ENCODE measurements around the gene TCP1.
A peak's percentile ranks its signal among the peaks of the same experiment; 100 is the strongest.
"Not testable (repeated sequence)": the region's sequence is repeated elsewhere in the genome, so short reads cannot be mapped to it uniquely, and the experiment has no call there.

The TCP1 gene

DNA sequence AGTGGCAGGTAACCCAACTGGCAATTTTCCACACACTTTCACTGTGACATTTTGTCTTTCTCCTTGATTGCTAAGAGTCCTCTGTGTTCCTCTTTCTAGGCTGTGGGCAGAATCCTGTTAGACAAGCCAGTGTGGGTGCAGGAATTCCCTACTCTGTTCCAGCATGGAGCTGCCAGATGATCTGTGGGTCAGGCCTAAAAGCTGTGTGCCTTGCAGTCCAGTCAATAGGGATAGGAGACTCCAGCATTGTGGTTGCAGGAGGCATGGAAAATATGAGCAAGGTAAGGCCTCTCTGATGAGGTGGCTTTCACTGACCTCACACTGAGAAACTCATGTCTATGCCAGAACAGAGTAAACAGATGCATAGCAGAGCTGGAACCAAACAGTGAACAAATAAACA lies 22.5 kb downstream of the TCP1 start:
- TF ChIP-seq ZNF274 (IDR thresholded peaks at IDR 0.05; ENCODE audit: low read depth, low read length), result no peak

DNA sequence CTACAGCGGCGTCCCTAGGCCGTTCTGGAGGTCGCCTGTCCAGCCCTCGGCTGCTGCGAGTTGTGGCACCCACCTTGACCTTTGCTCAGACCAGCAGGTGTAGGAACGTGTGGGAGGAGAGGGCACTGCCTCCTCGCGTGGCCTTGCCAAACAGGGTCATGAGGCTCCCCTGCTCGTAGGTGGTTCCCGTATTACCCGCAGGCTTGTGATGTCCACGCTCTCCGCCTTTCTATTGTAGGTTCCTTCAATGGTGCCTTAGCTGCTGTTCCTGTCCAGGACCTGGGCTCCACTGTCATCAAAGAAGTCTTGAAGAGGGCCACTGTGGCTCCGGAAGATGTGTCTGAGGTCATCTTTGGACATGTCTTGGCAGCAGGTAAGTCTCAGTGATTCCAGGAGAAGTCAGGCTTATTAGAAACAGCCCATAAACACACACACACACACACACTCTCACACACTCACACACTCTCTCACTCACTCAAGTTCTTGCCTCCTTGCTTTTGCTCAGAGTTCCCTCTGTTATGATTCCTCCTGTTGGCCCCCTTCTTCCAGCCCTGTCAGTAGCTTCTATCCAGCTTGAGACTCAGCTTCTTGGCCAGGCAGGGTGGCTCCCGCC lies 26.6 kb downstream of the TCP1 start:
- no peak for TF ChIP-seq ZNF274 (IDR thresholded peaks at IDR 0.05; ENCODE audit: low read depth, low read length)

More for the DNA sequence above, 22.5 kb downstream of the TCP1 start:
- H3K4me3 ChIP-seq (ENCODE audit: low read length), result no peak overlapping the region

DNA sequence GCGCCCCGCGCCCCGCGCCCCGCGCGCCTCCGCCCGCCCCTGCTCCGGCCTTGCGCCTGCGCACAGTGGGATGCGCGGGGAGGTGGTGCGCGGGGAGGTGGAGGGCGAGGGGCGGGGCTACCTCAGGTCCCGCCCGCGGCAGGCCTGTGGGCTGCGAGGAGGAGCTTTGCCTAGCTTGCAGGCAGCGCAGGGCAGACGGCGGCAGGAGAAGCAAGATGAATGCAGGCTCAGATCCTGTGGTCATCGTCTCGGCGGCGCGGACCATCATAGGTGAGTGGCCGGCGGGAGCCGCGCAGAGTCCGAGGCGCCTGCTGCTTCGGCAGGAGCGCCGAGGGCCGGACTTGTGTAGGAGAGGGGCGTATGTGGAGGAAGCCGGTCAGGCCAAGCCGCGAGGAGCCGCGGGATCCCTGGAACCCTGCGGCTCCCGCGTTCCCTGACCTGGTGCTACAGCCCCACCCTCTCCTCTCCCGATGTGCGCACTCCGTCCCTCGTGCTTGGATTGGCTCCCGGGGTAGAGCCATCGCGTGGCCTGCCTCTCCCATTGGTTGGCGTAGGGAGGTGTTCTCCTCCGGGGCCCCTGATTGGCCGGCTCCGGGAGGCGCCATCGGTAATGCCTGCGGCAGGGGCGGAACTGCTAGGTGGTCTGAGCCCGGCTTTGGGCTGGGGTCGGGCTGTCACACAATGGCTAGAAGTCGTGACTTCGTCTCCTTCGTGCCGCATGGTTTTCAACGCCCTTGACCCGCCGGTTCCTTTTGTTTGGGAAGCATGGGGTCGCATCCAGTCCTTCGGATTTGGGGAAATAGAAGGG lies 27.3 kb downstream of the TCP1 start, which contains the start of gene ACAT2:
ACAT2 (plus strand) TSS at position 173 of the 808 bp plus-strand sequence; CDS start at position 216, 43 bp downstream.
- H3K4me3 ChIP-seq (ENCODE audit: low read length), result peak within 1 kb of the TSS; percentile 85
- TF ChIP-seq ZNF274 (IDR thresholded peaks at IDR 0.05; ENCODE audit: low read depth, low read length), result no peak

More for the DNA sequence above, 26.6 kb downstream of the TCP1 start:
- H3K4me3 ChIP-seq (ENCODE audit: low read length), result peak overlapping the region; percentile 78

DNA sequence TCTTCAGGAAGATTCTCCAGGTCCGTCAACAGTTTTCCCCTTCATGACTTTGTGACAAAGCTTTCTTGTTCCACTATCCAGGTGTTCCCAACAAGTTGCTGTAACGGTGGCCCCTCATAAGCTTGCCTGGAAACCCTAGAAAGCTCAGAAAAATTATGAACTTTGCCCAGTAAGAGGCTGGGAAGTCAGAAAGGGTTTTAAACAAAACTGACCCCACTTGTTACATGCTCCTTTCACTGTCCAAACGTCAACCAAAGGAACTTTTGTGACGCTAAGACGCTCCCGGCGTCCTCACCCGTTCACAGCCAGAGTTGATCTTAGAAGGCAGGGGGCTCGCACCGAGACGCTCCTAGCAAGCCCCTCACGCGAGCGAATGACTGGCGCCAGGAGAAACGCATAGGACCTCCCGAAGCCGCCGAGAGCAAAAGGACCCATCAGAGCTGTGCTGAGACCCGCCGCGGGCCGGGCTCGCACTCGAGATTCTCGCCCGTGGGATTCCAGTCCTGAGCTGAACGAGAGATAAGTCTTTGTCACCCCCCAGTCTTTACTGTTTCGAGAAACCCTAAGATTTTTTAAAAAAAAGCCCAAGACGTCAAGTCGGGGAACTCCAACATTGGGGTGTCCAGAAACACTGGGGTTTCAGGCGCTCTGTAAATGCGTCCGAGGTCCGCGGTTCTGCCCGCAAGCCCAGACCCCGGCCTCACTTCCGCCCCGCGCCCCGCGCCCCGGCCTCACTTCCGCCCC lies 28.1 kb downstream of the TCP1 start:
- peak overlapping the region; percentile 85 for H3K4me3 ChIP-seq (ENCODE audit: low read length)
- no peak for TF ChIP-seq ZNF274 (IDR thresholded peaks at IDR 0.05; ENCODE audit: low read depth, low read length)

DNA sequence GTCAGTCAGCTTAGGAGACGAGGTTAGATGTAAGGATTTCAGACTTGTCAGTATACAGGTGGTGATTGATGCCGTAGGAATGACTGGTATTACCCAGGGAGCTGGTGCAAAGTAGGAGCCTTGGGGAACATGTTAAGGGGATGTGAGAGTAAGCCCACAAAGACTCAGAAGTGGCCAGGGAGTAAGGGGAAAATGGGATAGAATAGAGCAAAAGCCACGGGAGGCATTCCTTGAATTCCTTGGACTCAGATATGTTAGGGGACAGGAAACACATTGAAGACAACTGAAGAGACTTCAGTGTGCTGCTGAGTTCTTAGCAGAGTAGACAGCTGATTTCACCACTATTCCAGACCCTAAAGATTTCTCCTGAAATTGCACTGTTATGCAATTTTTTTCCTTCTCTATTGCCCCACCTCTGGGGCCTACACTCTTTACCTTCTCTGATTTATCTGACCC lies 28.8 kb downstream of the TCP1 start:
- peak overlapping the region; percentile 85 for H3K4me3 ChIP-seq (ENCODE audit: low read length)
- TF ChIP-seq ZNF274 (IDR thresholded peaks at IDR 0.05; ENCODE audit: low read depth, low read length), result no peak

DNA sequence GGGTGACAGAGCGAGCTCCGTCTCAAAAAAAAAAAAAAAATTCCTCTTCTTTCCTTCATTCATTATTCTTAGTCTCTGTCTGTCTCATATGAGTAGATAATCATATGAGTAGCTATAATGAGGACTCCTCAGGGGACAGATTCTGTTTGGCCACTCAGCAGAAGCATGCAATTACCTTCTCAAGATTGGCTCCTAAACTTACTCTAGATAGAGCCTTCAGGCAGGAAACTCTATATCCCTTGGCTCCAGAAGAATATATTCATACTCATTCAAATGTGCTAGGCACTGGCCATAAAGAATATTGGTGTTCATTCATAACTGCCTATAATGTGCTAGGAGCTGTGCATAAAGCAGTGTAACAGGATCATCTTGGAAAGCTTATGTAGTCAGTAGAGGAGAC lies 29.8 kb downstream of the TCP1 start:
- no peak for TF ChIP-seq ZNF274 (IDR thresholded peaks at IDR 0.05; ENCODE audit: low read depth, low read length)
- no peak overlapping the region for H3K4me3 ChIP-seq (ENCODE audit: low read length)

DNA sequence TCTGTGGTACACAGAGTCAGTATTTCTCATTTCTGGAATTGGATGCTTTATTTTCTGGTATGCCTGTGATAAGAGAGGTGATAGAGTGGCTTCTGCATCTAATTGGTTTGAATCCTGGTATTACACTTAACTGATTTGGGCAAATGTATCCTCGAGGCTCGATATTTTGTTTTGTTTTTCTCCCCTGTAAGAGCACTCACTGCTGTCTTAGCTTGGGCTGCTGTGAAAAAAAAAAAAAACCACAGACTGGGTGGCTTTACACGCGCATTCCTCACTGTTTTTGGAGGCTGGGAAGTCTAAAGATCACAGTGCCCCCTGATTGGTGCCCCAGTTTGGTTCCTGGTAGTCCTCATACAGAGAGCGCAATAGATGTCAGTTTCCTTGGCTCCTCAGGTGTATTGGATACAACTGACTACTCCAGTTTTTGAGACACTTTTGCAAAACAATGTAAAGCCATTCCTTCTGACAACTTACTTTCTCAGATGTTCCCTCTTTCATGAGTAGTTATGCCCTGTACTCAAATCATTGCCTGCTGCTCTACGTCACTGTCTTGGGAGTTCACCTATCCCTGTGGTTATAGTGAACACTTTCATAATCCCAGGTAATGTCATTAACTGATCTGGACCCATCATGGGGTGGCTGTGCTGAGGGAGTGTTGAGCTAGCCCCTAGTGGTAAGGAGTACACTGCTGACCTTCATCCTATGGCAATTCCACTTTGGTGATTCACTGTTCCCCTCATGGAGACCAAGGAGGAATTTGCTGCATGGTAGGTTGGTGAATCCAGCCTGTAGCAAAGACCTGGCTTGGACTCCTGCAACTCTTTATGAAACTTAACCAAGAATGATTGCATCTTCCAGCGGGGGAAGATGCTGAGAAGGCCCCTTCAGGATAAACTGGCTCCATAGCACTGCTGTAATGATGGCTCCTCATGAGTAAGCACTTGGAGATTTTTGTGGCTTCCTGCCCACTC lies 31.1 kb downstream of the TCP1 start:
- no peak for TF ChIP-seq ZNF274 (IDR thresholded peaks at IDR 0.05; ENCODE audit: low read depth, low read length)
- no peak overlapping the region for H3K4me3 ChIP-seq (ENCODE audit: low read length)

DNA sequence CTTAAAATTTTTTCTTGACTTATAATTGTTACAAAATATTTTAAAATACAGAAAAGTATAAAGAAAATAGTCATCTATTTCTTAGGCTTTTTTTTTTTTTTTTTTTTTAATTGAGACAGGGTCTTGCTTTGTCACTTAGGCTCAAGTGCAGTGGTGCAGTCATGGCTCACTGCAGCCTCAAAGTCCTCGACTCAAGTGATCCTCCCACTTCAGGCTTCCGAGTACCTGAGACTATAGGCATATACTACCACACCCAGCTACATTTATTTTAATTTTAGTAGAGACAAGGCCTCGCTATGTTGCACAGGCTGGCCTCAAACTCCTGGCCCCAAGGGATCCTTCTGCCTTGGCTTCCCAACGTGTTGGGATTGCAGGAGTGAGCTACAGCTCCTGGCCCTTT lies 32.9 kb downstream of the TCP1 start:
- TF ChIP-seq ZNF274 (IDR thresholded peaks at IDR 0.05; ENCODE audit: low read depth, low read length), result no peak
- H3K4me3 ChIP-seq (ENCODE audit: low read length), result no peak overlapping the region

DNA sequence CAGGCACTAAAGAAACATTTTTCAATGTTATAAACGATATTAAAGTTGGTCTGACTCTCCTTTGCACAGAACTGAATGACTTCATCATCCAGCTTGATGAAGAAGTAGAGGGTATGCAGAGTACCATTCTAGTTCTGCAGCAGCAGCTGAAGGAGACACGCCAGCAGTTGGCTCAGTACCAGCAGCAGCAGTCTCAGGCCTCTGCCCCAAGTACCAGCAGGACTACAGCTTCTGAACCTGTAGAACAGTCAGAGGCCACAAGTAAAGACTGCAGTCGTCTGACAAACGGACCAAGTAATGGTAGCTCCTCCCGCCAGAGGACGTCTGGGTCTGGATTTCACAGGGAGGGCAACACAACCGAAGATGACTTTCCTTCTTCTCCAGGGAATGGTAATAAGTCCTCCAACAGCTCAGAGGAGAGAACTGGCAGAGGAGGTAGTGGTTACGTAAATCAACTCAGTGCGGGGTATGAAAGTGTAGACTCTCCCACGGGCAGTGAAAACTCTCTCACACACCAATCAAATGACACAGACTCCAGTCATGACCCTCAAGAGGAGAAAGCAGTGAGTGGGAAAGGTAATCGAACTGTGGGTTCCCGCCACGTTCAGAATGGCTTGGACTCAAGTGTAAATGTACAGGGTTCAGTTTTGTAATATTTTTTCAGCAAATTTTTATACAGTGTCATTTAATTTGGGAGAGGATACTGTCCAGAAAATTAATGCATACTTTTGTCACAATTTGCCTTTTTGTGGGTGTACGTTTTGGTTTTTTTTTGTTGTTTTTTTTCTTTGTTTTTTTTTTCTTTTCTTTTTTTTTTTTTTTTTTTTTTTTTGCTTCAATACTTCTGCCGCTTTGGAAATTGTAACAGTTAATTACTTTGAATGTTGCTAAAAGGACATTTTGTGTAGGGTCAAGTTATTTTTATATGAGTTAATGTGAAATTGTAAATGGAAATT lies 34.2 kb downstream of the TCP1 start:
- H3K4me3 ChIP-seq (ENCODE audit: low read length), result no peak overlapping the region
- TF ChIP-seq ZNF274 (IDR thresholded peaks at IDR 0.05; ENCODE audit: low read depth, low read length), result no peak

DNA sequence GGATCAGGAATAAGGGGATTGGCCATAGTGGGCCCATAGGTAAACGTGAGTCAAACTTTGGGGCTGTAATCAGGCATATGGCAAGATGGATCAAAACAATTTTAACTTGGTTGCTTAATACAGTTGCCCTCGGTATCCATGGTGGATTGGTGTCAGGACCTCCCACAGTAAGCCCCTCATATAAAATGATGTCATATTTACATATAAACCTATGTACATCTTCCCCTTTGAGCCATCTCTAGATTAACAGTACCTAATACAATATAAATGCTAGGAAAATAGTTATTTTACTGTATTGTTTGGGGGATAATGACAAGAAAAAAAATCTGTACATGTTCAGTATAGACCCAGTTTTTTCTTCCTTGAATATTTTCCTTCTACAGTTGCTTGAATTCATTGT lies 35.0 kb downstream of the TCP1 start:
- H3K4me3 ChIP-seq (ENCODE audit: low read length), result no peak overlapping the region
- TF ChIP-seq ZNF274 (IDR thresholded peaks at IDR 0.05; ENCODE audit: low read depth, low read length), result no peak

DNA sequence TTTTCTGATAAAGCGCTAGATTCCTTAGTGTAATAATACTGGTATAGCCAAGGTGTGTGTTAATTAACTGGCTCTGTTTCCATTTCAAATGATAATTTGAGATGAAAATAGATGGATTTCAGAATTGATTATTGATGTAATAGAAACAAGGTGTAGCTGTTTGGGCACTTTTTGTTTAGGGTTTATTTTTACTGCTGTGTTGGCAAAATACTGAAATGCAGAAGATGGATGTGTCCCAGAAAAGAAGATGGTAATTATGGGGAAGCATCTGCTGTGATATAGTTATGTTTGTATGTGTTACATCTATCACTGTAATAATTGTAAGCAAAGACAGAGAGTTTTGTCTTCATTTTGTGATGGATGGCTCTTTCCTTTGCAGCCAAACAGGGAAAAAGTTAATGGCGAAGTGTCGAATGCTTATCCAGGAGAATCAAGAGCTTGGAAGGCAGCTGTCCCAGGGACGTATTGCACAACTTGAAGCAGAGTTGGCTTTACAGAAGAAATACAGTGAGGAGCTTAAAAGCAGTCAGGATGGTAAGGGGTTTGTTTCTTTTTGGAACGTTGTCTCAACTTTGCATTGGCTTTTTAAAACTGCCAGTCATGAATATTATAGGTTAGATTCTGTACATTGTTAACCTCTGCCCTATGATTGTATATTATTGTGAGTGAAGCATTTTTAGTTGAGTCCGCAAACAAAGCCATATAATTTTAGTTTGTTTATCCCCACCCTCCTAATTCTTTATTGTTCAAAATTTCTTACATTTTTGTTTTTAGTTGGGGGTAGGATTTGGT lies 36.1 kb downstream of the TCP1 start:
- H3K4me3 ChIP-seq (ENCODE audit: low read length), result no peak overlapping the region
- no peak for TF ChIP-seq ZNF274 (IDR thresholded peaks at IDR 0.05; ENCODE audit: low read depth, low read length)

DNA sequence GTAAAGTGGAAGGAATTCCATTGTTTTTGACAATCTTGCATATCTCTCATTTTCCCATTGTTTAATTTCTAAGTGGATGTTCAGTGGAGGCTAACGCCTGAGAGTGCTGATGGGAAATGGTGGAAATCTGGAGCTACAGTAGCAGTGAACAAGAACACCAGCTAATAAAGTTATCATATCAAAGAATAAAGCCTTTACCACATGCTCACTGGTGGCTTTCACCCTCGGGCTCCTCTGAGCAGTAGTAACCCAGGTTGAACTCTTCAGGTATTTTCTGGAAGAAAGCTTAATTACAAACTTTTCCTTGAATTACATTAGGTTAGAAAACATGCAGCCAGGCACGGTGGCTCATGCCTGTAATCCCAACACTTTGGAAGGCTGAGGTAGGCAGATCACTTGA lies 38.0 kb downstream of the TCP1 start:
- no peak for TF ChIP-seq ZNF274 (IDR thresholded peaks at IDR 0.05; ENCODE audit: low read depth, low read length)
- H3K4me3 ChIP-seq (ENCODE audit: low read length), result no peak overlapping the region

DNA sequence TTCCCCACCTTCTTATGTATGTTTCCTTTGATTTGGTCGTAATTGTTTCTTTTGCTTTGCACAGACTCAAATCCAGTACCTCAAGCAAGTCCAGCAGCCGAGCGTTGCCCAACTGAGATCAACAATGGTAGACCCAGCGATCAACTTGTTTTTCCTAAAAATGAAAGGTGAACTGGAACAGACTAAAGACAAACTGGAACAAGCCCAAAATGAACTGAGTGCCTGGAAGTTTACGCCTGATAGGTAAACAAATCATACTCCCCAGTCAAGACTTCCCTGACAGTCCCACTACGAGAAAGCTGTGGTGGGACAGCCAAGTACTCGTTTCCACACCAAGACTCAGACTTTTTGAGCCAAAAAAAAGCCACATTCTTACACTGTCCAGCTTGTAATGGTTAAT lies 41.3 kb downstream of the TCP1 start:
- H3K4me3 ChIP-seq (ENCODE audit: low read length), result not testable (repeated sequence)
